ENCODE data around the gene SCRT2.

- no peak for TF ChIP-seq EZH2phosphoT487 (IDR thresholded peaks at IDR 0.05; ENCODE audit: insufficient read depth, low read depth)
- TF ChIP-seq EZH2 (IDR thresholded peaks at IDR 0.05; ENCODE audit: insufficient read depth, poor library complexity, severe bottlenecking) = no peak
Measured at GRCh38 chr20:675033-675452, 559 bp downstream of the SCRT2 start.

All from GM23248 (cell line).